Uterus (tissue), 4 donors: ENCODE results near the gene EVI2B. TPM values are rescaled to one million over a fixed set of nuclear protein-coding genes. Genes with fewer than 3 reads are reported as not detected.
A peak's percentile ranks its signal among the peaks of the same experiment; 100 is the strongest.
"Not testable (repeated sequence)": the region's sequence is repeated elsewhere in the genome, so short reads cannot be mapped to it uniquely, and the experiment has no call there.

Source experiments
- DNase-seq, 2 donors: peaks; one replicate each; pipeline ENCODE4 v3.0.0-alpha.2; 2019 to 2020
- H3K27ac ChIP-seq, 2 donors: fragments of 200-600 bp; sonication (generic); 1 replicate in 1 of 2; 2 replicates in 1 of 2; pipeline ENCODE4 v1.5.1; 2016 to 2018
- H3K27me3 ChIP-seq, 2 donors: fragments of 200-600 bp; sonication (generic); one replicate each; pipeline ENCODE4 v1.5.1; 2018 to 2019; ENCODE audit warnings: control low read depth in 1 of 2
- H3K36me3 ChIP-seq, 2 donors: fragments of 200-600 bp; sonication (generic); one replicate each; pipeline ENCODE4 v1.5.1; 2019; ENCODE audit warnings: control low read depth in 1 of 2
- H3K4me1 ChIP-seq, 2 donors: fragments of 200-600 bp; sonication (generic); one replicate each; pipeline ENCODE4 v1.5.1; 2018 to 2019; ENCODE audit warnings: control low read depth in 1 of 2
- H3K4me3 ChIP-seq, 2 donors: fragments of 200-600 bp; sonication (generic); 1 replicate in 1 of 2; 2 replicates in 1 of 2; pipeline ENCODE4 v1.5.1; 2018 to 2019; ENCODE audit warnings: mild to moderate bottlenecking in 1 of 2
- H3K9me3 ChIP-seq, 2 donors: fragments of 200-600 bp; sonication (generic); one replicate each; pipeline ENCODE4 v1.5.1; 2019; ENCODE audit warnings: control low read depth in 1 of 2
- CTCF ChIP-seq, 4 experiments: fragments of 200-600 bp in 2 of 4; fragments of 450-650 bp in 2 of 4; sonication (generic) in 2 of 4; IDR thresholded peaks; one replicate each; pipeline ENCODE4 v1.5.1; 2016 to 2019; ENCODE audit warnings: antibody characterized with exemption in 4 of 4, mild to moderate bottlenecking in 2 of 4, moderate library complexity in 1 of 4
- POLR2A ChIP-seq, 2 donors: fragments of 450-650 bp; IDR thresholded peaks; one replicate each; pipeline ENCODE4 v1.6.1; 2016; ENCODE audit warnings: antibody characterized with exemption in 2 of 2, mild to moderate bottlenecking in 1 of 2, moderate library complexity in 1 of 2
- intact Hi-C: fragments of 100-400 bp; cut with DNase I; formaldehyde crosslinking; loops from one replicate; pipeline ENCODE4 v1.15.1; 2023; ENCODE audit warnings: low total_unique reads
- total RNA-seq, 4 donors: library from RNA; depleted of rRNA in 3 of 4; stranded (reverse); fragments of >200 nt in 3 of 4; gene quantifications; one replicate each; pipeline versions ENCODE4 v1.1.0 to v1.2.4, GENCODE V29; 2014 to 2023
- donor health status: DM: yes; HTN: yes; CAD: no.

EVI2B gene
- total RNA-seq, 4 donors from 2014 or later, result 0.76 to 9.1 (median 2.9) TPM

GRCh38 chr17:31294820-31295488 lies 18.9 kb downstream of the EVI2B start:
- no peaks in the 10 kb centered on the region for H3K27me3 ChIP-seq
- no peak for DNase-seq
- H3K9me3 ChIP-seq, result no peaks in the 10 kb centered on the region
- TF ChIP-seq POLR2A (IDR thresholded peaks at IDR 0.05) (no peak), CTCF (IDR thresholded peaks at IDR 0.05) (no peak)
- no peaks in the 10 kb centered on the region for H3K4me1 ChIP-seq
- H3K4me3 ChIP-seq, result no peak overlapping the region
- H3K36me3 ChIP-seq, result no peaks in the 10 kb centered on the region
- no peak overlapping the region for H3K27ac ChIP-seq
- intact Hi-C loops, result no loop called here

GRCh38 chr17:31294231-31294630 lies 19.6 kb downstream of the EVI2B start:
- DNase-seq, result no peak
- Histone ChIP-seq H3K4me3 (no peak overlapping the region), H3K27me3 (no peaks in the 10 kb centered on the region), H3K36me3 (no peaks in the 10 kb centered on the region), H3K9me3 (no peaks in the 10 kb centered on the region), H3K27ac (no peak overlapping the region), H3K4me1 (no peaks in the 10 kb centered on the region)
- TF ChIP-seq POLR2A (IDR thresholded peaks at IDR 0.05) (no peak), CTCF (IDR thresholded peaks at IDR 0.05) (no peak)
- intact Hi-C loops, result no loop called here

- Histone ChIP-seq H3K9me3 (no peaks in the 10 kb centered on the region), H3K4me3 (no peak overlapping the region), H3K4me1 (no peaks in the 10 kb centered on the region), H3K27ac (no peak overlapping the region), H3K27me3 (no peaks in the 10 kb centered on the region), H3K36me3 (no peaks in the 10 kb centered on the region)
- DNase-seq, result no peak
- TF ChIP-seq CTCF (IDR thresholded peaks at IDR 0.05), result no peak
- no peak for TF ChIP-seq POLR2A (IDR thresholded peaks at IDR 0.05)
- intact Hi-C loops, result no loop called here
Measured at GRCh38 chr17:31293581-31293980, 20.3 kb downstream of the EVI2B start.

- no peak for DNase-seq
- intact Hi-C loops, result no loop called here
- TF ChIP-seq POLR2A (IDR thresholded peaks at IDR 0.05), result no peak
- no peak for TF ChIP-seq CTCF (IDR thresholded peaks at IDR 0.05)
- Histone ChIP-seq H3K27ac (no peak overlapping the region), H3K4me1 (no peaks in the 10 kb centered on the region), H3K27me3 (no peaks in the 10 kb centered on the region), H3K36me3 (no peaks in the 10 kb centered on the region), H3K4me3 (no peak overlapping the region), H3K9me3 (no peaks in the 10 kb centered on the region)
Measured at GRCh38 chr17:31291820-31292219, 22.0 kb downstream of the EVI2B start.

GRCh38 chr17:31289790-31290189 lies 24.1 kb downstream of the EVI2B start:
- Histone ChIP-seq H3K27ac (peak overlapping the region in 1 of 2 donors; percentile 37), H3K9me3 (no peaks in the 10 kb centered on the region), H3K4me3 (no peak overlapping the region), H3K4me1 (no peaks in the 10 kb centered on the region), H3K27me3 (no peaks in the 10 kb centered on the region), H3K36me3 (no peaks in the 10 kb centered on the region)
- TF ChIP-seq POLR2A (IDR thresholded peaks at IDR 0.05) (no peak), CTCF (IDR thresholded peaks at IDR 0.05) (no peak)
- intact Hi-C loops, result no loop called here
- DNase-seq, result no peak

GRCh38 chr17:31287932-31288331 lies 25.9 kb downstream of the EVI2B start:
- DNase-seq, H3K4me3 ChIP-seq, H3K36me3 ChIP-seq, H3K4me1 ChIP-seq, H3K27ac ChIP-seq, H3K27me3 ChIP-seq, H3K9me3 ChIP-seq, intact Hi-C loops: not testable (repeated sequence)
